ENCODE results near the gene ANKRD53.
"Not testable (repeated sequence)": the region's sequence is repeated elsewhere in the genome, so short reads cannot be mapped to it uniquely, and the experiment has no call there.

The ANKRD53 gene

DNA sequence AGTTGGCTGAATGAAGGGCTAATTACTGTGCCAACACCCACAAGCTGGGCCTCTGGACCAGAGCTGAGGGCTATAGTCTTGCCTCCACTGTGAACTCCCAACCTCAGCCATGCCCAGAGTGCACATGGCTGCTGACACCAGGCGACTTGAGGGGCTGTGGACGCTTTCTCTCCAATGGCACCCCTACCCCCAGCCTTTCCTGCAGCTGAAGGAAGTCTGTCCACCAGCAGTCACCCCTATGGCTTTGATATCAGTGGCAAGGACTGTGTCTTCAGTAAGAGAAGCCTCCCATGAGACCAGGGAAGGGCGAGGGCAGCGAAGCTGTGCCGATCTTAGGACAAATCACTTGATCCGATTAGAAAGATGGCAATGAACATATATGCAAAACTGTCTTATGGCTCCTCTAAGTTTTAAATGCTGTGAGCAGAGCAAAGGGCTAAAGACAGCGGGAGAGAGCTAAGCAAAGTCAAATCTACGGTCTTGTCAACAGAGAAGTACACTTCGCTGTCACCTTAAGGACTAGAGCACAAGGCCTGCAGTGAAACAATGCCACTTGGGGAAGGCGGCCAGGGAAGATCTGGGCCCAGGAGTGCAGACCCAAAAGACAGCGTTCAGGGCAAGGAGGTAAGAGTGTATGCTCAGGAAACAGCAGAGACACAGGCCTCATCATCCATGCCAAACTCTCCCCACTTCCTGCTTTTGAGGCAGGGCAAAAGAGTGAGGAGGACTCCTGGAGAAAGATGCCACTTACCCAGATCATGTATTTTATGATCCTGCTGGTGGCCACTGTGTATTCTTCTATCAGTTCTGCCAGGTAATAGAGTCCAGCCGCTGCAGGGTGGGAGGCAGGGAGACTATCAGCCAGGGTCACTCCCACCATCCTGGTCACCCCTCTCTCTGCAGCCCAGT is 14.8 kb downstream of the ANKRD53 start:
- DNase-seq = no peak

DNA sequence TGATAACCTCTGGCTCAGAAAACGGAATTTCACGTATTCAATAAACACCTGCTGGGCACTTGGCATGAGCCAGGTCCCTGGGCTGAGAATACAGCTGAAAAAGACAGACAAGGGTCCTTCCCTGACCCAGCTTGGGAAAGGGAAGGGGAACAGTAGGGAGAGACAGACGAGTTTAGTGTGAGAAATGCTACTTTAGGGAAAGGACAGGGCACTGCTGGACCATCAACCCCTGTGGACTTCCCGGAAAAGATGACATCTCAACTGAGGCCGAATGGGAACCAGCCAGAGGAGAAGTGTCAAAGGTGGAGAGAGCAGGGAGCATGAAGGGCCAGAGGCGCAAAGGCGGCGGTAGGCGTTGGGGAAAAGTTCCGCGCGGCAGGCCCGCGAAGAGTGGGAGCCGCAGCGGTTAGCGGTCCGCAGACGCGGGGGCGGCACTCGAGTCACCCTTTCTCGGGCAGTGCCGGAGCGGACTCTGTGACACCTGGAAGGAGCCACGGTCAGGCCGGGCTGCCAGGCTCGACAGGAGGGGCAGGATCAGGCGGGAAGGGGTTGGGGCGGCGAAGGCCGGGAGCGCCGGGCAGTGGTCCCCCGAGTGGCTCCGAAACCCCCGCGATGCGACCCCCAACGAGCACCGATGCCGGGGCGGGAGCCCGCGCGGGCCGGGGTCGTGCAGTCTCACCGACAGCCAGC is 15.7 kb downstream of the ANKRD53 start:
- DNase-seq = peak; percentile 47

DNA sequence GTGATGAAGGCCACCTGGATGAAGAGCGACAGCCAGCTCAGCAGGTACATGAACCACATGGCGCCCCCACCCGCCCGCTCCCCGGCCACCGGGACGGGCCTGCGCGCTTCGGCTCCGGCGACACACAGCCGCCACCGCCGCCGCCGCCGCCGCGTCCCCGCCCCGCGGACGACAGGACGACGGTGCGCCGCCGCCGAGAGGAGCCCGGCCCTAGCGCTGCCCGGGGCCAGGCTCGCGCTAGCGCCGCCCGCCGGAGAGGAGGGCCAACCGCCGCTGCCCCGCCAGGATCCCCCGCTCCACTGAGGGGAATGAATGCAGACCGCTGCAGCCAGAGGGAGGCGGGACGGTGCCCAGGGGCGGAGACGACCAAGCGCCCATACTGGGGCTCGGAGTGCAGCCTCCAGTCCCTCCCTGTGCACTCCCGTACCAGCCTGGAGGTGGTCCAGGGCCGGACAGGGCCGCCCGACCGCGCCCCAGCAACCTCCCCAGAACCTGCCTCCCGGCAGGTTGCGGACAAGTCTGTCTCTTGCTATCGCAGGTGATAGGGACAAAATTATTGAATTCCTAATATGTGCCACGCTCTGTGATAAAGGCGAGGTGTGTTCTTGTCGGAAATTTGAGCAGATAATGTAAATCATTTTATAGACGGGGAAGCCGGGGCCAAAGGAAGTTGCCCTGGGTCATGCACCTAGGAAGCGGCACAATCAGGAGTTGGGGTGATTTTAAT is 16.4 kb downstream of the ANKRD53 start, which contains the start of gene TEX261:
TEX261 (minus strand) TSS at position 175 of the 727 bp plus-strand sequence; CDS start at position 59, 116 bp downstream.
- DNase-seq = peak; percentile 90

DNA sequence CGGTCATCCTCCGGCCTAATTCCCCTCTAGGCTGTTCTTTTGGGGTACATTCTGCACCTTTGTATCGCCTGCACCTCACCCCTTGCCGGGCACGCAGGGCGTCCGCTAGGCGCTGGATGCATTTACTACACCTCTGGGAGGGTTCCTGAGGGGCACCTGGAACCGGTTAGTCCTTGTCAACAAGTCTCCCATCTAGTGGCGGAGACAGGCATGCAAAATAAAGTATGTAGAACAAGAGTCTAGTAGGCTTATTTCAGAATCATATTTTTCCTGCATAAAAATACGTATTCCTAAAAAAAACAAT is 16.9 kb downstream of the ANKRD53 start:
- DNase-seq = no peak

DNA sequence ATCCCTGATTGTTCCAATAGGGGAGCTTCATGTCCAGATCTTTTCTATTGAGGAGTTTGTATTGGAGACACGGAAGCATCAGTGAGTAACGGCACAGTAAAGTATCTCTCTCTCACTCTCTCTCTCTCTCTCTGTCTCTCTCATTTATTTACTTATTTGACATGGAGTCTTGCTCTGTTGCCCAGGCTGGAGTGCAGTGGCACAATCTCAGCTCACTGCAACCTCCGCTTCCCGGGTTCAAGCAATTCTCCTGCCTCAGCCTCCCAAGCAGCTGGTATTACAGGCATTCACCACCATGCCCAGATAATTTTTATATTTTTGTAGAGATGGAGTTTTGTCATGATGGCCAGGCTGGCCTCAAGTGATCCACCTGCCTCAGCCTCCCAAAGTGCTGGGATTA is 20.5 kb downstream of the ANKRD53 start:
- DNase-seq = not testable (repeated sequence)

DNA sequence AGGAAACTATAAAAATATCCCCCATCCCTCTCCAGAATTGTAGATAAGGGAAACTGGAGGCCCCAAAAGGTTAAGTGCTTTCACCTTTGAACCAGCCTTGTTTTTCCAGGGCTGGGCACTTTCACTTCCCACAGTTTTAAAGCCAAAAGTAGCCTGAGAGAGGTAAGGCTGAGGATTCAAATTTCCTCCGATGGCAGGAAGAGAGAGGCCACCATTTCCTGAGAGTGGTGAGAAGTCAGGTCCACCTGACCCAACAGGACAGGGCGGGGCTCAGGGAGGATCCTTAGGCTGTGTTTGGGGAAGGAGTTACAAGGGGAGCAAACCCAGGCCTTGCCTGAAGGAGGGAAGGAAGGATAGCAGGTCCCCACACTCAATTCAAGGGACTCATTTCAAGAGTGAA is 20.9 kb downstream of the ANKRD53 start:
- DNase-seq = no peak

DNA sequence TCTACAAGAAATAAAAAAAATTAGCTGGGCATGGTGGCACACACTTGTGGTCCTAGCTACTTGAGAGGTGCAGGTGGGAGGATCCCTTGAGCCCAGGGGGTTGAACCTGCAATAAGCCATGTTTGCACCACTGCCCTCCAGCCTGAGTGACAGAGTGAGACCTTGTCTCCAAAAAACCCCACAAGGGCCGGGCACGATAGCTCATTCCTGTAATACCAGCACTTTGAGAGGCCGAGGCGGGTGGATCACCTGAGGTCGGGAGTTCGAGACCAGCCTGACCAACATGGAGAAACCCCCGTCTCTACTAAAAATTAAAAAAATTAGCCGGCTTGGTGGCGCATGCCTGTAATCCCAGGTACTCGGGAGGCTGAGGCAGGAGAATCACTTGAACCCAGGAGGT is 21.5 kb downstream of the ANKRD53 start:
- DNase-seq = not testable (repeated sequence)

DNA sequence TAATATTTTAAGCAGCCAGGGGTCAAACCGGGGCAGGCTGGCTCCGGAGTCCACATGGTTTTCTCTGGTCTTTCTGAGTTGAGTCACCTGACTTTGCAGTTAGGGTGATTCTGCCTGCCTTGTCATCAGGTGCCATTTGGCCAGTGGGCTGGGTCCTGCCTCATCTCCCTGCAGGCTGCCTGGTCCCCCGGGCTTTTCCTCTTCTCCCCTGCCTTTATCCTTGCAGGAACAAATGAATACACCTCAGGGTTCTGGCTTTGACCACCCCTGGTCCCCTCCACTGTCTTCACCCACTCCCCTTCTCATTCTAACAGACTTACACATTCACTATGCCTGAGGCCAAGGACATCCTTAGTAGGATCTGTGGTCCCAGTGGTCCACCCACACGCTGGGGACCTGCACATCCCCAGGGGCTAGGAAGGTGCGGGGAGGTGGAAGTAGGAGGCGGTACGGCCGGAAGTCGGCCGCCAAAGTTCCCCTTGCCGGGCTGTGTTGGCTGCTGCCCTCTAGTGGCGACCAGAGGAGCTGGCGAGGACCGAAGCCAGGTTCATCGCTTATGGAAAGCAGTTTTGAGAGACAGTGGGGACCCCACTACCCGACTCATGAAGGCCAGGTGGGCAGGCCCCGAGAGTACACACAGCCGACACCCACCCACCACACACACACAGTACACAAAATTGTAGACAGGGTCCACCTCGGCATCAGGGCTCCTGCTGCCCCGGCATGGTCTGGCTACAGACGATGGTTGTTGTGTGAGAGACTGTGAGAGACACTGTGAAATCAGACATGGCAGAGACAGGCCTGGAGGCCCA is 22.6 kb downstream of the ANKRD53 start:
- peak; percentile 79 for DNase-seq

DNA sequence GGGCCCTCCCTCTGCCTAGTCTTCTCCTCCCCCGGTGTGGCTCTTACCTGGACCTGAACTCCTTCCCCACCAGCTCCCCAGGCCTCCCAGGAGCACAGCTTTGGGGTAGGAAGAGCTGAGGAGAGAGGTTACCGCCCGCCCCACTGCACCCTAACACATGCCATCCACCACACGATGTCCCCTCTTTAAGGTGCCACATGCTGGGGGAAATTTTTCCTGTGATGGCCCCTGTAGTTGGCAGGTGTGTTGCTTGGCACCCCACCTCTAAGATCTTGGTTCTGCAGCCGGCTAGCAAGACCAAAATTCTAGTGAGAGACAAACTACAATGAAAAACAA is 23.1 kb downstream of the ANKRD53 start:
- DNase-seq = no peak

DNA sequence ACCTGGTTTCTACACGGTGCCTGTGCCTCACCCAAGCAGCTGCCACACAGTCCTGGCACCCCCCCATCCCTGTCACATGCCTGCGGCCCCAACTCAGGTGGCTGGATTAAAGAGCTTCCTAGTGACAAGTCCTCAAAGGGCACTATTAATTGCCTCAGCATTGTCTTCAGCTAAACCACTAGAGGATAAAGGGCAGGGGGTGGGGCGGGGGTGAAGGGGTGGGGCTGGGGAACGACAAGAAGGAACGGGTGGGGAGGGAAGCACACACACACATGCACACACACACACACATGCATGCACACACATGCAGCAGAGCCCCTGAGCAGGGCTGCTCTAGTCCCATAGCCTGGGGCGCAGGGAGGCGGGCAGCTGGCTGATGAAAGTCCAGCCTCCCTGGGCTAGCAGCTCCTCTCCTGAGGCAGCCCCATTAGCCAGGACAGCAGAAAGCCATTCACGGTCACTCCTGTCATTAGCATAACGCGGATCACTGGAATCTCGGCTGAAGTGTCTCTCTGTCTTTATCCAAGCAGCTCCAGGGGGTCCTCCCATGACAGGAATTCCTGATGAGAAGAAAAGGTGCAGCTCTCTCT is 23.6 kb downstream of the ANKRD53 start:
- no peak for DNase-seq

DNA sequence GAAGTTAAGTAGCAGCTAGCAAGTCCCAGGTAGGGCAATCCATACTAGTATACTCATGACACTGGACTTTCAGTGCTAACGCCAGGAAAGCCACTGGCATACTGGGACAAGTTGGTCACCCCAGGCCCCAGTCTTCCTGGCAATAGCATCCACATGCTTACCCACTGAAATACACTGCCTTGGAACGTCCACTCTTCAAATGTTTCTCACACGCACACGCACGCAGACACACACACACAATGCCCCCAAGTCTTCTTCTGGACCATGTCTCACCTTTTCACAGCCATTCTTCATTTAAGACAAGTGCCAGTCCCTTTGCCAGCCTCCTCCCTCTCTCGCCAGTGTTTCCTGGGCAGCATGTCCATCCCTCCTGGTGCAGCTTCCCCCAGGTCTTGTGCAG is 25.0 kb downstream of the ANKRD53 start:
- DNase-seq = no peak

DNA sequence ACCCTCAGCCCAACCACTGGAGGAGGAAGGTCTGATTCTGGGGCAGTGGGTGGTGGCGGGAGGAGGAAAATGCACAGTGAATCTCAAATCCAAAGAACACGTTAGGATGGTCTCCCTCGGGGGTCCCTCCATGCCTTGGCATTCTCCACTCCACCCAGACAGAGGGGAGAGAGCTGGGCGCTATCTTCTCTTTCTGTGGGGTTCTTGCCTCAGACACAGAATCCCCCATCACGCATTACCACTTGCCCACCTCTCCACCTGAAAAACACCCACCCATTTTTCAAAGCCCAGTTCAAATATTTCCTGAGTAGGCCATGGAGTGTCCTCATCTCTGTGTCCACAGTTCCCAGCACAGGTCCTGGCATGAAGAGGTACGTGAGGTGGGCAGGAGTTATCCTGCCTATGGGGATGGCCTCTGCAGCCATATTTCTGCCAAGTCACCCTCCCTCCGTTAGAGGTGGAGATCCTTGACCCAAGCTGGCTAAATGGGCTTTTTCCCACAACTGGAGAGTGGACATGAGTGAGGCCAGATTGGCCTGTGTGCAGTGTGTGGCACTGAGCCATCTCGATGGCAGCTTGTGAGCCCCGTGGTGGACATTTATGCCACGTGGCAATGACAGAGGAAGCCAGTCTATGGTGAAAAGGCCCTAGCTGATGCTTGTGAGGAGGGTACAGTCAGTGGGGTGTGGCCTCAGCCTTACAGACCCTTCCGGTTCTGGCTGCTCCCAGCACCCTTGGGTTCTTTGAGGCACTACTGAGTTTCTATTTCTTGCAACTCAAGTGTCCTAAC is 25.7 kb downstream of the ANKRD53 start:
- DNase-seq = no peak

DNA sequence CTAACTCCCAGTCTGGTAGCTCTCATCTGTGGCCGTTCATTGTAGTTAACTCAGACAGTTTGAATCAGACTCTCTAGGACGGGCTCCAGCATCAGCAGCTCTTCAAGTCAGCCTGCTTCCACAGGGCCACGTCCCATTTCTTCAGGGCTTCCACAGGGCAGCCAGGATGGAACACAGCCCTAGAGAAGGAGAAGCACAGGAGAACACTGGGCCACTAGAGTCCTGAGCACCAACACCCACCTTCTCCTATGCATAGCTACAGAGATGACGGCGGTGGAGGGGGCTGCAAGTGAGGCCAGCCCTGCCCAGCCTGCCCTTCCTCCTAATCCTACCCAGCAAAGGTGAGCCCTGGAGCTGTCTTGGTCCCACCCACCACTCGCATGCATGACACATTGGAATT is 26.4 kb downstream of the ANKRD53 start:
- no peak for DNase-seq

DNA sequence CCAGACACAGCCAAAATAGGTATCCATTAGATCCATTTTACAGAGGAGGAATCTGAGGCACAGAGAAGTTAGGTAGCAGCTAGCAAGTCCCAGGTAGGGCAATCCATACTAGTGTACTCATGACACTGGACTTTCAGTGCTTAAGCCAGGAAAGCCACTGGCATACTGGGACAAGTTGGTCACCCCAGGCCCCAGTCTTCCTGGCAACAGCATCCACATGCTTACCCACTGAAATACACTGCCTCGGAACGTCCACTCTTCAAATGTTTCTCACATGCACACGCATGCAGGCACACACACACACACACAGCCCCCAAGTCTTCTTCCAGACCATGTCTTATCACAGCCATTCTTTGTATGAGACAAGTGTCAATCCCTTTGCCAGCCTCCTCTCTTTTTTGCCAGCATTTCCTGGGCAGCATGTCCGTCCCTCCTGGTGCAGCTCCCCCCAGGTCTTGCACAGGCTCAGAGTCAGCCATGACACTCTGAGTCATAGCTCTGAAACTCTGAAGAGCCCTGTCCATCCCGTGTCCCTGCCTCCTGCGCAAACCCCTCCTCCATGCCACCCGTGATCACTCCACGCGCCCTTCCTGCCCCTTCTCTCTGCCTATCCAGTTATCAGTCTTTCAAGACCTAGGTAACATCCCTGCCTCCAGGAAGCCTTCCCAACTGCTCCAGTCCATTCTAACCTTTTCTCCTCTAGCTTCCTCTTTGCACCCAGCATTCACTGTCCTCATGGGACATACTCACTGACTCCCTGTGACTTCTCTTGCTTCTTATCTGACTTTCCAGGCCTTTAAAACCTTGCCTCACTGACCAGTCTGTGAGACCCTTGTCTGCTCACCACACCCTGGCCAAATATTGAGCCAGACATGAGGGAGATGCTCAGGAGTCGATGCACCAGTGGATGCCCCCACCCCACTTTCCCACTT is 27.1 kb downstream of the ANKRD53 start:
- DNase-seq = no peak

DNA sequence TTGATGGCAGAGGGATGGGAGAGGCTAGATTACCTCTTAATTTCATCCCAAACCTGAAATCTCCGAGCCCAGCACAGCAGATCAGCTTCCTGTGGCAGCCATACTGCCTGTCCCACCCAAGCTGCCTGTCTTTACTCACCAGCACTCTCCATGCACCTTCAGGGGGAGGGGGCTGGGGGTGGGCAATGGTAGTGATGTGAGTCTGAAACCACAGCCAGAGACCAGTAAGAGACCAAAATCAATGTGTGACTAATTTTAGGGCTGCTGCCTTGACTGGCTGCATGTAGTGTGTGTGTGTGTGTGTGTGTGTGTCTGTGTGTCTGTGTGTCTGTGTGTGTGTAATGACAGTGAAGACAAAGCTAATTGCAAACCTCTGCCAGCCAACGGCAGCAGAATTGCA is 27.9 kb downstream of the ANKRD53 start:
- no peak for DNase-seq

DNA sequence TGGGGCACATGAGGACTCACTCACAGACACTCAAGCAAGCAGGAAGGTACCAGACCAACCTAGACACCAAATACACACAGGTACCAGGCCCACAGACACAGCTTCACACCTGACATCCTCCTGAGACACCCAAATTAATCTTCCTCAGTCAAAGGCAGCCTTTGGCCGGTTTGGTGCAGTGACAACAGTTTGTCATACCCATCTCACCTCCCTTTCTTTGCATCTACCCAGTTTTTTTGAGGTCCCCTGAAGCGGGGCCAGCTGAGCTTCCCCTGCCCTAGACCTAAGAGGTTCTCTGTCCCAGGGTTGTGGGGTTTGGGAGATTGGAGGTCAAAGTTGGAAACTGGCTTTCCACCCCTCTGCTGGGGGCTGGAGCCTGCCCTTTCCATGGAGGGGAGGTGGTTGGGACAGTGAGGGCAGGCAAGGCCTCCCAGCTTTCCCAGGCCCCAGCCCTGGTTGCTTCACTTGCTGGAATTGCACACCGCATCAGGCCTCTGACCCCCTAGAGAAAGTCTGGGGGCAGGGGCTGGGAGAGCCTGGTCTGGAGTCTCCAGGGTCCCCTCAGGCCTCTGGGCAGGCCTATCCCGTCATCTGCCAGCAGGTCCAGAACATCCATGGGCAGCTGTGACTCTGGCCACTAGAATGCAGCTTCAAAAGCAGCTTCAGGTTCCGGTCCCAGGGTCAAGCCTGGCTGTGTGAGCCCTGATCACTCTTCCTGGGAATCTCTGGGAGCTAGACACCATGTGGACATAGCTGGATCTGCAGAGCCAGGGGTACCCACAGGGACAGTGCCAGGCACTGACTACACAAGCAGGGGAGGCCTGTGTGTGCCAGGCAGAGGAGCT is 28.7 kb downstream of the ANKRD53 start:
- DNase-seq = no peak

DNA sequence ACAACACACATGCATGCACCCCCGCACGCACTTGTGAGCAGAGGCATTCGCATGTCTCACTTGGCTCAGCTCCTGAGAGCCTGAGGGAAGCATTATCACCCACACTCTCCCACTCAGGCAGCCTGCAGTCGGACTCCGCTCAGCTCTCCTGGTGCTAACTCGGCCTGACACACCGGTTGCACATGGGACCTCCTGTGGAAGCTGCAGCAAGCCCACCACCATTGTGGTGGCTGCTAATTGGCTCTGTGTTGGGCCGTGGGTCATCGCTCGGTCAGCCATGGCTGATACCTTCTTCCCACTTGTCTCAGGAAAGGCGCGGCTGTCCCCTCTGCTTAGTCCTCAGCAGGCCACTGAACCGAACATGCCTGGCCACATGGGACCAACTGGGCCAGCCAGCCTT is 29.9 kb downstream of the ANKRD53 start:
- no peak for DNase-seq

DNA sequence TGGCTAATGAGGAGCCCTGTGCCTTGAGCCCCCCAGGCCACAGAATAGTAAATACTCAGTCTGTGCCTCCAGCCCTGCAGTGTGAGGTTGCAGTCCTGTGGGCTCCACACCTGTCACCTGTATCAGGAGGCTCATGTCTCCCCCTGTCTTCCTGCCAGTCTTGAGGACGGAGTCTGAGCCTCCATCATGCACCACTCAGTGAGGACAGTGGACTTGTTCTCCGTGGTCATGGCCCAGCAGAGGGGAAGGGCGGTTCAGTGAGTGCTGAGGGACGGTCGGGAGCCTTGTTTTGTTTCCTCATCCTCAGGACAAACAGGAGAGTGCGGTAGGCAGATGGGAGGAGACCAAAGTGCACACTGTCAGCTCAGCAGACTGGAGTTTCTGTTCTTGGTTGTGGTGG is 33.4 kb downstream of the ANKRD53 start:
- DNase-seq = not testable (repeated sequence)

DNA sequence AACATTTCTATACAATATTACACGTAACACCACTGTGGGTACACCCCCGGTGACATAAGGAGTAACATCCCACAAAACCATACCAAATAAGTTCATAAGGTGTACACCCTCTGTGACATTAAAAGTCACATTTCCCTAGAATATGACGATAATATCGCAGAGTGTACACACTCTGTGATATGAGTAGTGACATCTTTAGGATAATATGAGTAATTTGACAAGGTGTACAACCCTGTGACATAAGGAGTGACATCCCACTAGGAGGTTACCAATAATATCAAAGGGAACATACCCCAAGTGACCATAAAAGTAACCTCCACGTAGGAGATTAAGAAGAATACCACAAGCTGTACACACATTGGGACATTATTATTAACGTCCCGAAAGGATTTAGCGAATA is 40.2 kb downstream of the ANKRD53 start:
- DNase-seq = no peak

DNA sequence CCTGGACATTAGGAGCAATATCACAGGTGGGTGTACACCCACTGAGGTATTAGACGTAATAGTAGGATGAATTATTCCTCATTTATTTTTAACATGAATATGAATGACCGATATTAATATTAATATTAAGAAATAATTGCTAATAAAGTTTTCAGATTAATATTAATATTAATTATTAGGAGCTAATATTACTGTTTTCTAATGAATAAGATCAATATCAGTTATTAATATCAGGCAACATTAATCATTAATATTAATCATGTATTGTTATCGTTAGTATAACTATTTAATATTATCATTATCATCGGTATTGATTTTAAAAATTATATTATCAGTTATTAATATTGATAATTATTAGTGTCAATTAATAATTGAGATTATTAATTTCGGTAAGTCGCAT is 41.6 kb downstream of the ANKRD53 start:
- not testable (repeated sequence) for DNase-seq

Data from stimulated activated CD4-positive, alpha-beta T cell treated with anti-CD3 and anti-CD28 coated beads, Interleukin-12 subunit alpha, Interleukin-12 subunit beta, amount 100 ng/mL, for 4 hours (primary cell).